Keratinocyte (primary cell): ENCODE measurements around the gene WRAP73. TPM values are rescaled to one million over a fixed set of nuclear protein-coding genes. Genes with fewer than 3 reads are reported as not detected.

Source experiments
- DNase-seq: peaks from one replicate; pipeline ENCODE4 v3.0.0-alpha.2; 2011; ENCODE audit warnings: low read depth, missing footprints, low spot score
- FAIRE-seq: peaks from 2 replicates; lab custom pipeline; 2011; peaks lifted over from hg19 to GRCh38; lab: Jason Lieb, UNC
- H2AFZ ChIP-seq: 2 replicates; pipeline ENCODE4 v1.6.0; 2012; ENCODE audit warnings: low read length, control low read depth, inconsistent platforms; ENCODE audit not compliant: control insufficient read depth
- H3K27ac ChIP-seq: 2 replicates; pipeline ENCODE4 v1.5.1; 2011; ENCODE audit warnings: low read length; ENCODE audit not compliant: control insufficient read depth, insufficient read depth
- H3K27me3 ChIP-seq: 3 replicates; pipeline ENCODE4 v1.6.0; 2011; ENCODE audit warnings: low read length; ENCODE audit not compliant: control insufficient read depth, insufficient read depth; ENCODE audit errors: extremely low read depth
- H3K36me3 ChIP-seq, 2 experiments: 2 replicates in 1 of 2; 3 replicates in 1 of 2; pipeline ENCODE4 v1.5.1; 2011; ENCODE audit warnings: low read length in 2 of 2, mild to moderate bottlenecking in 1 of 2; ENCODE audit not compliant: control insufficient read depth in 2 of 2, insufficient read depth in 2 of 2; ENCODE audit errors: extremely low read depth in 1 of 2
- H3K4me1 ChIP-seq: 3 replicates; pipeline ENCODE4 v1.5.1; 2011; ENCODE audit warnings: low read length; ENCODE audit not compliant: control insufficient read depth, insufficient read depth; ENCODE audit errors: extremely low read depth
- H3K4me2 ChIP-seq: 3 replicates; pipeline ENCODE4 v1.6.0; 2011; ENCODE audit warnings: low read depth, low read length; ENCODE audit not compliant: control insufficient read depth, insufficient read depth; ENCODE audit errors: extremely low read depth
- H3K4me3 ChIP-seq, 3 experiments: fragments of 200-600 bp in 1 of 3; sonication (generic) in 1 of 3; 2 replicates in 2 of 3; 3 replicates in 1 of 3; pipeline ENCODE4 v1.5.1; 2011 to 2016; ENCODE audit warnings: low read length in 3 of 3, mild to moderate bottlenecking in 3 of 3, control low read depth in 2 of 3, inconsistent platforms in 1 of 3, low read depth in 1 of 3, mixed read lengths in 1 of 3, mixed run types in 1 of 3, moderate library complexity in 1 of 3; ENCODE audit not compliant: control insufficient read depth in 2 of 3, insufficient read depth in 2 of 3; ENCODE audit errors: extremely low read depth in 1 of 3
- H3K79me2 ChIP-seq: 2 replicates; pipeline ENCODE4 v1.6.0; 2012; ENCODE audit warnings: low read length; ENCODE audit not compliant: control insufficient read depth, insufficient read depth
- H3K9ac ChIP-seq: 3 replicates; pipeline ENCODE4 v1.6.0; 2011; ENCODE audit warnings: low read length; ENCODE audit not compliant: control insufficient read depth, insufficient read depth; ENCODE audit errors: extremely low read depth
- H3K9me1 ChIP-seq: 3 replicates; pipeline ENCODE4 v1.6.0; 2011; ENCODE audit warnings: low read length; ENCODE audit not compliant: control insufficient read depth, insufficient read depth; ENCODE audit errors: extremely low read depth
- H3K9me3 ChIP-seq: 2 replicates; pipeline ENCODE4 v1.5.1; 2012; ENCODE audit warnings: low read depth, low read length; ENCODE audit not compliant: control insufficient read depth
- H4K20me1 ChIP-seq: 3 replicates; pipeline ENCODE4 v1.6.0; 2011; ENCODE audit warnings: low read length; ENCODE audit not compliant: control insufficient read depth, insufficient read depth; ENCODE audit errors: extremely low read depth
- EZH2 ChIP-seq: IDR thresholded peaks from one replicate; pipeline ENCODE4 v1.6.1; 2012; ENCODE audit warnings: inconsistent platforms, mild to moderate bottlenecking, low read length, moderate library complexity
- dilution Hi-C: fragments of 300-500 bp; cut with MboI; formaldehyde crosslinking; loops from one replicate; pipeline ENCODE4 v1.7.0; 2020; ENCODE audit warnings: low sequenced_read_pairs; ENCODE audit not compliant: extremely low pct_ligation_motif_present
- polyA plus RNA-seq, 5 experiments: library from polyadenylated mRNA; depleted of rRNA in 3 of 5; stranded (reverse) in 3 of 5; stranded (forward) in 1 of 5; unstranded in 1 of 5; fragments of >200 nt; gene quantifications; 1 replicate in 1 of 5; 2 replicates in 3 of 5; 3 replicates in 1 of 5; pipeline versions ENCODE4 v1.2.1 to v1.2.3, GENCODE V29; 2011 to 2012; ENCODE audit warnings: missing spikeins in 2 of 5, low read depth in 1 of 5, low replicate concordance in 1 of 5
- TF ChIP-seq, protein P1 (sequence below), 3 experiments: IDR thresholded peaks in 1 of 3; conservative IDR thresholded peaks in 1 of 3; optimal IDR thresholded peaks in 1 of 3; 2 replicates in 2 of 3; 3 replicates in 1 of 3; pipeline versions ENCODE3 to v1.5.1; 2011; ENCODE audit warnings: low read length in 3 of 3, mild to moderate bottlenecking in 3 of 3, moderate library complexity in 2 of 3, control low read depth in 1 of 3, inconsistent platforms in 1 of 3; ENCODE audit not compliant: insufficient read depth in 2 of 3; ENCODE audit errors: extremely low read depth in 1 of 3

Gene WRAP73
- polyA plus RNA-seq, 1 donor (not counting 4 experiments of a cell fraction or from before 2014, with no cell fraction given), result 18.9 TPM

DNA sequence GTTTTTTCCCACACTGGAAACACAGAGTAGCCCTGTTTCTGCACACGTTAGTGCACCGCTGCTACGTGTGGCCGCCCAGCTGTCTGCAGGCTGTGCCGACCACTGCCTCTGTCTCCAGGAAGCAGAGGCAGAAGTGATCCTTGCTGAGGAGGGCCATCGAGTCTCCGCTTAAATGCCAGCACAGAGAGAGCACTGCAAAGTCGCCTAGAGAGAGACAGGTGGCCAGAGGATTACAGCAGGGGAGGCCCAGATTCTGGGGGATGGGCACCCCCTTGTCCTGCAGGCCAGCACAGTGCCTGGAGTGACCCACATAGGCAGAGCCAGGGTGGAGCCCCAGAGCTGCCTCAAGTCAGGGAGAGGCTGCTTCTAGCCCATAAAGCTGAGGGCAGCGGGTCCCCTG is 19.0 kb downstream of the WRAP73 start:
- H3K36me3 ChIP-seq, result peaks cover 17 to 19% of the 10 kb centered on the region in 2 experiments
- H3K9ac ChIP-seq, result no peak overlapping the region
- no peaks in the 10 kb centered on the region for H3K9me3 ChIP-seq
- H3K79me2 ChIP-seq, result no peaks in the 10 kb centered on the region
- no peaks in the 10 kb centered on the region for H4K20me1 ChIP-seq
- no peaks in the 10 kb centered on the region for H3K9me1 ChIP-seq
- peaks cover 1% of the 10 kb centered on the region for H3K4me1 ChIP-seq
- H3K27me3 ChIP-seq, result no peaks in the 10 kb centered on the region
- no peak overlapping the region for H3K27ac ChIP-seq
- H3K4me2 ChIP-seq, result no peak overlapping the region
- no peak overlapping the region for H2AFZ ChIP-seq
- no peak for DNase-seq
- dilution Hi-C loops, result loop anchor here (25.0 kb wide), 1 partner anchor 94 kb away; no protein-coding TSS in a partner anchor
- no peak overlapping the region for H3K4me3 ChIP-seq
- TF ChIP-seq, protein P1, sequence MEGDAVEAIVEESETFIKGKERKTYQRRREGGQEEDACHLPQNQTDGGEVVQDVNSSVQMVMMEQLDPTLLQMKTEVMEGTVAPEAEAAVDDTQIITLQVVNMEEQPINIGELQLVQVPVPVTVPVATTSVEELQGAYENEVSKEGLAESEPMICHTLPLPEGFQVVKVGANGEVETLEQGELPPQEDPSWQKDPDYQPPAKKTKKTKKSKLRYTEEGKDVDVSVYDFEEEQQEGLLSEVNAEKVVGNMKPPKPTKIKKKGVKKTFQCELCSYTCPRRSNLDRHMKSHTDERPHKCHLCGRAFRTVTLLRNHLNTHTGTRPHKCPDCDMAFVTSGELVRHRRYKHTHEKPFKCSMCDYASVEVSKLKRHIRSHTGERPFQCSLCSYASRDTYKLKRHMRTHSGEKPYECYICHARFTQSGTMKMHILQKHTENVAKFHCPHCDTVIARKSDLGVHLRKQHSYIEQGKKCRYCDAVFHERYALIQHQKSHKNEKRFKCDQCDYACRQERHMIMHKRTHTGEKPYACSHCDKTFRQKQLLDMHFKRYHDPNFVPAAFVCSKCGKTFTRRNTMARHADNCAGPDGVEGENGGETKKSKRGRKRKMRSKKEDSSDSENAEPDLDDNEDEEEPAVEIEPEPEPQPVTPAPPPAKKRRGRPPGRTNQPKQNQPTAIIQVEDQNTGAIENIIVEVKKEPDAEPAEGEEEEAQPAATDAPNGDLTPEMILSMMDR (optimal IDR thresholded peaks at IDR 0.05 in 1 of 3, IDR thresholded peaks at IDR 0.05 in 1 of 3, conservative IDR thresholded peaks at IDR 0.05 in 1 of 3; ENCODE audit: extremely low read depth in 1 of 3, insufficient read depth in 2 of 3, low read length in 3 of 3), result no peak
- TF ChIP-seq EZH2, result no peak
- FAIRE-seq, result no peak

DNA sequence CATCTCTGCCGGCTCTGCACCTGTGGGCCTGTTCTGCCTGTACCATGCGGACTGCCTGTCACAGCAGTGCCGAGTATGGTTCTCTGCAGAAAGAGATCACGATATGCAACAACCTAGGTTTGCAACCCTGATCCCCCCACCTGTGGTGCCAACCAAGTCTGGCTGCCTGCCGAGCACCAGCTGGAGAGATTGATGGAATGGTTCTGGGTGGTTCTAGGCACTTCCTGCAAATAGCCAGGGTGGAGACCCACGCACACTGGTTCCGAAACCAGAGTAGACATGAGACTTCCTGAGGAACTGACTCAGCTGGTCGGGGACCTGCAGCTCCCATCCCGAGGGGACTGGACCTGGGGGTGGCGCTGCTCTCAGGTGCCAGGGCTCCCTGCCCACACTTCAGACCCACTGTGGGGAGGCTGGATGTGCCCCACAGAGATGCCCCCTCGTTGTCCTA is 19.7 kb downstream of the WRAP73 start:
- TF ChIP-seq, protein P1 (optimal IDR thresholded peaks at IDR 0.05 in 1 of 3, IDR thresholded peaks at IDR 0.05 in 1 of 3, conservative IDR thresholded peaks at IDR 0.05 in 1 of 3; ENCODE audit: extremely low read depth in 1 of 3, insufficient read depth in 2 of 3, low read length in 3 of 3), result no peak
- TF ChIP-seq EZH2, result no peak
- Histone ChIP-seq H3K4me2 (no peak overlapping the region), H3K36me3 (peaks cover 13 to 17% of the 10 kb centered on the region in 2 experiments), H3K4me1 (peaks cover 7% of the 10 kb centered on the region), H2AFZ (no peak overlapping the region), H3K9me3 (no peaks in the 10 kb centered on the region), H3K9ac (no peak overlapping the region), H3K27me3 (no peaks in the 10 kb centered on the region), H3K9me1 (no peaks in the 10 kb centered on the region), H4K20me1 (no peaks in the 10 kb centered on the region), H3K79me2 (no peaks in the 10 kb centered on the region), H3K27ac (no peak overlapping the region), H3K4me3 (no peak overlapping the region)
- DNase-seq, result no peak
- dilution Hi-C loops, result loop anchor here (25.0 kb wide), 1 partner anchor 93 kb away; no protein-coding TSS in a partner anchor
- no peak for FAIRE-seq
